OCI-LY3 (cell line): ENCODE data around the gene CHAC1.

Experiments
- EZH2phosphoT487 ChIP-seq: fragments of 200-600 bp; shearing (Covaris generic); IDR thresholded peaks from 2 replicates; pipeline ENCODE4 v1.6.1; 2018; ENCODE audit warnings: antibody characterized with exemption, mixed run types, low read depth
- TF ChIP-seq, protein P1 (sequence below): fragments of 200-600, 300-600 bp; sonication (generic); IDR thresholded peaks from 2 replicates; pipeline ENCODE4 v1.5.1; 2014; ENCODE audit warnings: antibody characterized with exemption, low read length, low read depth

DNA sequence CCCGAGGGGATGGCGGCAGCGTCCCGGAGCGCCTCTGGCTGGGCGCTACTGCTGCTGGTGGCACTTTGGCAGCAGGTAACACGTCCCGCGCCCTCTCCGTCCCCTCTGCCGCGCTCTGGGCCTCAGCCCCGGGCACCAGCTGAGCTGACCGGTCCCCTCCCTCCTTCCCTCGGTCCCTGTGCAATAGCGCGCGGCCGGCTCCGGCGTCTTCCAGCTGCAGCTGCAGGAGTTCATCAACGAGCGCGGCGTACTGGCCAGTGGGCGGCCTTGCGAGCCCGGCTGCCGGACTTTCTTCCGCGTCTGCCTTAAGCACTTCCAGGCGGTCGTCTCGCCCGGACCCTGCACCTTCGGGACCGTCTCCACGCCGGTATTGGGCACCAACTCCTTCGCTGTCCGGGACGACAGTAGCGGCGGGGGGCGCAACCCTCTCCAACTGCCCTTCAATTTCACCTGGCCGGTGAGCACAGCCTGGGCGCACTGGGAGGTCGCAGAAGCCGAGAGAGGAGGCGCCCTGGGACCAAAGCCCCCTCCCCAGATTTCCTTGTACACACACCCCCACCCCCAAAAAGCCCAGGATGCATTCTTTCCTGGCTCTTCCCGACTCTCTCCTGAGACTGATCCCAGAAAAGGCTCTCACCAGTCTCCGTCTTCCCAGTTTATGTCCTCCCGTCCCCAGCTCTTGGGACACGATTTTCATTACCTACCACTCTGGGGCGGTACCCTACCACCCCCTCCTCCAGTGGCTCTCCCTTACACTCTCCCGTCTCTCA is 23.4 kb upstream of the CHAC1 start:
- TF ChIP-seq, protein P1, sequence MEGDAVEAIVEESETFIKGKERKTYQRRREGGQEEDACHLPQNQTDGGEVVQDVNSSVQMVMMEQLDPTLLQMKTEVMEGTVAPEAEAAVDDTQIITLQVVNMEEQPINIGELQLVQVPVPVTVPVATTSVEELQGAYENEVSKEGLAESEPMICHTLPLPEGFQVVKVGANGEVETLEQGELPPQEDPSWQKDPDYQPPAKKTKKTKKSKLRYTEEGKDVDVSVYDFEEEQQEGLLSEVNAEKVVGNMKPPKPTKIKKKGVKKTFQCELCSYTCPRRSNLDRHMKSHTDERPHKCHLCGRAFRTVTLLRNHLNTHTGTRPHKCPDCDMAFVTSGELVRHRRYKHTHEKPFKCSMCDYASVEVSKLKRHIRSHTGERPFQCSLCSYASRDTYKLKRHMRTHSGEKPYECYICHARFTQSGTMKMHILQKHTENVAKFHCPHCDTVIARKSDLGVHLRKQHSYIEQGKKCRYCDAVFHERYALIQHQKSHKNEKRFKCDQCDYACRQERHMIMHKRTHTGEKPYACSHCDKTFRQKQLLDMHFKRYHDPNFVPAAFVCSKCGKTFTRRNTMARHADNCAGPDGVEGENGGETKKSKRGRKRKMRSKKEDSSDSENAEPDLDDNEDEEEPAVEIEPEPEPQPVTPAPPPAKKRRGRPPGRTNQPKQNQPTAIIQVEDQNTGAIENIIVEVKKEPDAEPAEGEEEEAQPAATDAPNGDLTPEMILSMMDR: no peak
- TF ChIP-seq EZH2phosphoT487: no peak
